NB4 (cell line): ENCODE measurements around the gene MCMBP.
"Not testable (repeated sequence)": the region's sequence is repeated elsewhere in the genome, so short reads cannot be mapped to it uniquely, and the experiment has no call there.

Source experiments
- DNase-seq: peaks from one replicate; pipeline ENCODE4 v3.0.0; 2010; ENCODE audit warnings: low read depth
- H3K4me3 ChIP-seq: one replicate; pipeline ENCODE4 v1.5.1; 2011; ENCODE audit warnings: mild to moderate bottlenecking, low read depth, low read length, moderate library complexity
- CTCF ChIP-seq: IDR thresholded peaks from one replicate; pipeline ENCODE4 v1.5.1; 2012; ENCODE audit warnings: low read depth, low read length
- MYC ChIP-seq: IDR thresholded peaks from 2 replicates; pipeline ENCODE4 v1.6.1; 2011; ENCODE audit warnings: low read depth, low read length
- POLR2A ChIP-seq: IDR thresholded peaks from 2 replicates; pipeline ENCODE4 v1.6.1; 2011; ENCODE audit warnings: mild to moderate bottlenecking; ENCODE audit not compliant: insufficient read length; ENCODE audit errors: extremely low read depth
- TF ChIP-seq, protein P1 (sequence below): IDR thresholded peaks from 2 replicates; pipeline ENCODE4 v1.6.1; 2011; ENCODE audit warnings: low read depth, low read length

Gene MCMBP

GRCh38 chr10:119803264-119803663 is 69.4 kb downstream of the MCMBP start:
- DNase-seq, result no peak
- H3K4me3 ChIP-seq, result no peak overlapping the region
- no peak for TF ChIP-seq MYC
- no peak for TF ChIP-seq POLR2A
- TF ChIP-seq, protein P1, sequence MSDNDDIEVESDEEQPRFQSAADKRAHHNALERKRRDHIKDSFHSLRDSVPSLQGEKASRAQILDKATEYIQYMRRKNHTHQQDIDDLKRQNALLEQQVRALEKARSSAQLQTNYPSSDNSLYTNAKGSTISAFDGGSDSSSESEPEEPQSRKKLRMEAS, result no peak
- TF ChIP-seq CTCF, result no peak

DNA sequence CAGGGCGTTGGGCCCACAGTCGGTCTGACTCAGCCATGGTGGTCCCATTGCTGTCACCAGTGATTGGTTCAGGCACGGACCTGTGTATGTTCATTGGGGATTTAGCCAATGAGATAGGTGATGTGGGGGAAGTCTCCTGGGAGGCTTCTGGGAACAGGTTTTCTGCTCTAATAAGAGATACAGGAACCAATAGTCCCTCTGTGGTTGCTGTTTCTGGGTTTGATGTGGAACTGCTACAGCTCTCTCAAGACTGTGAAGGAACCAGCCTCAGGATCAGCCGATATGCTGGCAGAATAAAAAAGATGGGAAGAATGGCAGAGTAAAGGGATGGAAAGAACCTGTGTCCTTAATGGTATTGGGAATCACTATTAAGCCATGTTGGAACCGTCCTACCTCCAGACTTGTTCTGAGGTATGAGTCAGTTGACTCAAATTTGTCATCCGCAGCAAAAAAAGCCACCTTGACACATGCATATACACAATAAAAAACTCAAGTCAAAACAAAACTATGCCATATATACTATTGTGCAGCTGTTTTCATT is 70.6 kb downstream of the MCMBP start:
- no peak for DNase-seq
- no peak overlapping the region for H3K4me3 ChIP-seq
- no peak for TF ChIP-seq MYC
- TF ChIP-seq, protein P1, result no peak
- no peak for TF ChIP-seq CTCF
- TF ChIP-seq POLR2A, result no peak

- H3K4me3 ChIP-seq, result no peak overlapping the region
- DNase-seq, result no peak
- TF ChIP-seq CTCF (no peak), POLR2A (no peak), MYC (no peak)
- TF ChIP-seq, protein P1, result no peak
These were observed 71.5 kb downstream of the MCMBP start for GRCh38 chr10:119801176-119801575.

DNA sequence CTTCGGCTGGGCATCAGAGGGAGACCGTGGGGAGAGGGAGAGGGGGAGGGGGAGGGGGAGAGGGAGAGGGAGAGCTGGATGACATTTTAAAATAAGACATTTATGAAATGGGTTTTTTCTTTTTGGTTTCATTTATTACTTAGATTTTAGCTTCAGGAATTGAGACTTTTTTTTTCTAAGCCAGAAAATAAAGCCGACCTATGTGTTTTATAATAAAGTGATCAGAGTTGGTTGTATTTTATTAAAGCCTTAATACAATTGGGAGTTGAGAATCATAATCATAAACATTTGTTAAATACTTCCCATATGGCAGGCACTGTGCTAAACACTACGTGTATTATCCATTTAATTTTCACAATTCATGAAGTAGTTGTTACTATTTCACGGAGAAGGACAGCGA is 76.6 kb downstream of the MCMBP start:
- H3K4me3 ChIP-seq, result no peak overlapping the region
- TF ChIP-seq MYC (no peak), POLR2A (no peak), CTCF (no peak)
- TF ChIP-seq, protein P1, result no peak
- DNase-seq, result no peak

DNA sequence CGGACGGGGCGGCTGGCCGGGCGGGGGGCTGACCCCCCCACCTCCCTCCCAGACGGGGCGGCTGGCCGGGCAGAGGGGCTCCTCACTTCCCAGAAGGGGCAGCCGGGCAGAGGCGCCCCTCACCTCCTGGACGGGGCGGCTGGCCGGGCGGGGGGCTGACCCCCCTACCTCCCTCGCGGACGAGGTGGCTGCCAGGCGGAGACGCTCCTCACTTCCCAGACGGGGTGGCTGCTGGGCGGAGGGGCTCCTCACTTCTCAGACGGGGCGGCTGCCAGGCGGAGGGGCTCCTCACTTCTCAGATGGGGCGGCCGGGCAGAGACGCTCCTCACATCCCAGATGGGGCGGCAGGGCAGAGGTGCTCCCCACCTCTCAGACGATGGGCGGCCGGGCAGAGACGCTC is 77.5 kb downstream of the MCMBP start:
- DNase-seq, H3K4me3 ChIP-seq: not testable (repeated sequence)

DNA sequence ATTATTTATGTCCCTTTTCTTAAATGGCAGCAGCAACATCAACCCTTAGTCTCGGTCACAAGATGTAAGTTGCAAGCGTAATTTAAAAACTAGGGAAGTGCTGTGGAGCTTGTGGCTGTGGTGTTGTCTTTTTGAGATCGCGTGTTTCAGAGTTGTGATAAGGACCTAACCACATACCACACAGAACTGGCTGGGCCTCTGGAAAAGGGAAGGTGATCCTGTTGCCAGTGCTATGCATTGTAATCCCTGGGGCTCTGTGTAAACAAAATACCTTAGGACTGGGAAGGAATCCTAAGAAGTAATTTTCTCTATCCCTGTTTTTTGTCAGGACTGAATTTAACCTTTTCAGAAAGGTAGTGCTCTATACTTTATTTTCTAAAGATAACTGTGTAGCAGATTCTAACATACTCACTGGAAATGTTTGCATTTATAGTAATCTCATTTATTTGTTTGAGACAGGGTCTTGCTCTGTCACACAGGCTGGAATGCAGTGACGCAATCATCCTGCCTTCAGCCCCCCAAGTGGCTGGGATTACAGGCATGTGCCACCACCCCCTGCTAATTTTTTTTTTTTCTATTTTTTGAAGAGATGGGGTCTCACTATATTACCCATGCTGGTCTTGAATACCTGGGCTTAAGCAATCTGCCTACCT is 86.4 kb downstream of the MCMBP start:
- no peak for TF ChIP-seq POLR2A
- TF ChIP-seq, protein P1, result 0 out of 2 replicates have a peak, but pooled peaks have one; percentile 43
- DNase-seq, result peak; percentile 95
- H3K4me3 ChIP-seq, result no peak overlapping the region
